ENCODE data around the gene JAKMIP1. TPM values are rescaled to one million over a fixed set of nuclear protein-coding genes. Genes with fewer than 3 reads are reported as not detected.

Gene JAKMIP1
- total and polyA plus RNA-seq, 2 of the 13 experiments (the other 11 are each of a cell fraction or from before 2014, with no cell fraction given), result not detected

DNA sequence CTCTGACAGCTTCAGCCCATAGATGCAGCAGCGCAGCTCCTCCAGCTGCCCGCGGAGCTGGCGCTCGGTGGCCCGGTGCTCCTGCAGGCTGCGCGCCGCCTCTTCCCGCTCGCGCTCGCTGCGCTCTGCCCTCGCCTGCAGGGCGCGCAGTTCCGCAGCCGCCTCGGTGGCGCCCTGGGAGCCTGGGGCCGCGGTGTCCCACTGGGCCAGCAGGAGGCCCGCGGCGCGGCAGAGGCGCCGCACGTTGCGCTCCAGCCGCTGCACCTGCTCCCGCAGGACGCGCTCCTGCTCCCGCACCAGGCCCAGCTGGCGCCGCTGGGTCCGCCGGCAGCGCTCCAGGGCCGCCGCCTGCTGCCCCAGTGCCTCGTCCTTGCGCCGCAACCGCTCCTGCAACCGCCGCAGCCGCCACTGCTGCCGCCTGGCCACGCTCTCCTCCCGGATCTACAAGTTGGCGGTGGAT lies 192.2 kb downstream of the JAKMIP1 start:
- Histone ChIP-seq H2AFZ (ENCODE audit: low read length) (no peak overlapping the region), H3K36me3 (replicated peaks in 1 of 2; ENCODE audit: control insufficient read depth in 1 of 2, insufficient read depth in 2 of 2, low read length in 2 of 2) (no peaks in the 10 kb centered on the region), H3K9me3 (ENCODE audit: low read length) (peaks cover 14% of the 10 kb centered on the region), H4K20me1 (ENCODE audit: insufficient read depth, low read length) (no peaks in the 10 kb centered on the region), H3K9ac (ENCODE audit: insufficient read depth, low read depth, low read length) (no peak overlapping the region), H3K4me2 (ENCODE audit: low read depth, low read length) (no peak overlapping the region), H3K79me2 (ENCODE audit: insufficient read depth, low read length) (no peaks in the 10 kb centered on the region), H3K4me1 (ENCODE audit: insufficient read depth, low read length) (no peaks in the 10 kb centered on the region), H3K27me3 (ENCODE audit: control insufficient read depth in 1 of 2, insufficient read depth in 2 of 2, low read length in 2 of 2) (peaks cover 0 to 10% of the 10 kb centered on the region in 2 experiments; a peak in 2 of 5 replicates), H3K4me3 (replicated peaks in 1 of 3; ENCODE audit: insufficient read depth in 1 of 3, low read depth in 2 of 3, low read length in 3 of 3) (no peak overlapping the region), H3K27ac (ENCODE audit: extremely low read length, insufficient read depth, low read length) (no peak overlapping the region)
- TF ChIP-seq, protein P1, sequence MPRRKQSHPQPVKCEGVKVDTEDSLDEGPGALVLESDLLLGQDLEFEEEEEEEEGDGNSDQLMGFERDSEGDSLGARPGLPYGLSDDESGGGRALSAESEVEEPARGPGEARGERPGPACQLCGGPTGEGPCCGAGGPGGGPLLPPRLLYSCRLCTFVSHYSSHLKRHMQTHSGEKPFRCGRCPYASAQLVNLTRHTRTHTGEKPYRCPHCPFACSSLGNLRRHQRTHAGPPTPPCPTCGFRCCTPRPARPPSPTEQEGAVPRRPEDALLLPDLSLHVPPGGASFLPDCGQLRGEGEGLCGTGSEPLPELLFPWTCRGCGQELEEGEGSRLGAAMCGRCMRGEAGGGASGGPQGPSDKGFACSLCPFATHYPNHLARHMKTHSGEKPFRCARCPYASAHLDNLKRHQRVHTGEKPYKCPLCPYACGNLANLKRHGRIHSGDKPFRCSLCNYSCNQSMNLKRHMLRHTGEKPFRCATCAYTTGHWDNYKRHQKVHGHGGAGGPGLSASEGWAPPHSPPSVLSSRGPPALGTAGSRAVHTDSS (CRISPR knock-in tag; conservative IDR thresholded peaks at IDR 0.05), result no peak
- no peak for TF ChIP-seq NKX3-1 (CRISPR knock-in tag; IDR thresholded peaks at IDR 0.05)
- TF ChIP-seq PAF1 (CRISPR knock-in tag; IDR thresholded peaks at IDR 0.05), result no peak
- TF ChIP-seq, protein P2, sequence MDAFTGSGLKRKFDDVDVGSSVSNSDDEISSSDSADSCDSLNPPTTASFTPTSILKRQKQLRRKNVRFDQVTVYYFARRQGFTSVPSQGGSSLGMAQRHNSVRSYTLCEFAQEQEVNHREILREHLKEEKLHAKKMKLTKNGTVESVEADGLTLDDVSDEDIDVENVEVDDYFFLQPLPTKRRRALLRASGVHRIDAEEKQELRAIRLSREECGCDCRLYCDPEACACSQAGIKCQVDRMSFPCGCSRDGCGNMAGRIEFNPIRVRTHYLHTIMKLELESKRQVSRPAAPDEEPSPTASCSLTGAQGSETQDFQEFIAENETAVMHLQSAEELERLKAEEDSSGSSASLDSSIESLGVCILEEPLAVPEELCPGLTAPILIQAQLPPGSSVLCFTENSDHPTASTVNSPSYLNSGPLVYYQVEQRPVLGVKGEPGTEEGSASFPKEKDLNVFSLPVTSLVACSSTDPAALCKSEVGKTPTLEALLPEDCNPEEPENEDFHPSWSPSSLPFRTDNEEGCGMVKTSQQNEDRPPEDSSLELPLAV (CRISPR knock-in tag; conservative IDR thresholded peaks at IDR 0.05; ENCODE audit: low read depth), result no peak
- no peak for TF ChIP-seq MEF2D (CRISPR knock-in tag; IDR thresholded peaks at IDR 0.05)
- TF ChIP-seq ZNF441 (CRISPR knock-in tag; IDR thresholded peaks at IDR 0.05; ENCODE audit: borderline replicate concordance), result no peak
- TF ChIP-seq AHR (CRISPR knock-in tag; IDR thresholded peaks at IDR 0.05), result no peak
- no peak for TF ChIP-seq SP1 (IDR thresholded peaks at IDR 0.05)
- no peak for TF ChIP-seq SP1 (CRISPR knock-in tag; IDR thresholded peaks at IDR 0.05)
- TF ChIP-seq ZNF30 (CRISPR knock-in tag; IDR thresholded peaks at IDR 0.05), result no peak
- TF ChIP-seq KLF15 (CRISPR knock-in tag; IDR thresholded peaks at IDR 0.05; ENCODE audit: borderline replicate concordance), result no peak
- no peak for TF ChIP-seq CEBPB (IDR thresholded peaks at IDR 0.05; ENCODE audit: borderline replicate concordance, low read depth, low read length)
- no peak for TF ChIP-seq ZNF605 (CRISPR knock-in tag; IDR thresholded peaks at IDR 0.05)
- TF ChIP-seq, protein P3, sequence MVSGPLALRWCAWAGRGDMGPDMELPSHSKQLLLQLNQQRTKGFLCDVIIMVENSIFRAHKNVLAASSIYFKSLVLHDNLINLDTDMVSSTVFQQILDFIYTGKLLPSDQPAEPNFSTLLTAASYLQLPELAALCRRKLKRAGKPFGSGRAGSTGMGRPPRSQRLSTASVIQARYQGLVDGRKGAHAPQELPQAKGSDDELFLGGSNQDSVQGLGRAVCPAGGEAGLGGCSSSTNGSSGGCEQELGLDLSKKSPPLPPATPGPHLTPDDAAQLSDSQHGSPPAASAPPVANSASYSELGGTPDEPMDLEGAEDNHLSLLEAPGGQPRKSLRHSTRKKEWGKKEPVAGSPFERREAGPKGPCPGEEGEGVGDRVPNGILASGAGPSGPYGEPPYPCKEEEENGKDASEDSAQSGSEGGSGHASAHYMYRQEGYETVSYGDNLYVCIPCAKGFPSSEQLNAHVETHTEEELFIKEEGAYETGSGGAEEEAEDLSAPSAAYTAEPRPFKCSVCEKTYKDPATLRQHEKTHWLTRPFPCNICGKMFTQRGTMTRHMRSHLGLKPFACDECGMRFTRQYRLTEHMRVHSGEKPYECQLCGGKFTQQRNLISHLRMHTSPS (CRISPR knock-in tag; IDR thresholded peaks at IDR 0.05; ENCODE audit: low read depth), result no peak
- no peak for TF ChIP-seq ZNF512 (CRISPR knock-in tag; IDR thresholded peaks at IDR 0.05)
- TF ChIP-seq RBM22 (optimal IDR thresholded peaks at IDR 0.05; ENCODE audit: low read length), result no peak
- TF ChIP-seq RFX5 (IDR thresholded peaks at IDR 0.05; ENCODE audit: low read depth, low read length), result no peak
- no peak for TF ChIP-seq ZNF44 (CRISPR knock-in tag; IDR thresholded peaks at IDR 0.05)
- ChIA-PET CTCF (ENCODE audit: low intra/inter-chr PET ratio, low total read pairs) (no interaction called here), POLR2A (no interaction called here)
- intact Hi-C loops (cut with micrococcal nuclease; ENCODE audit: unreplicated experiment) (no loop called here), in situ Hi-C loops (cut with HindIII; ENCODE audit: extremely low pct_ligation_motif_present, low pct_unique_long_range_greater_than_20kb) (no loop called here)
- 76% methylated on average over 13 of the region's 54 CpGs for WGBS (ENCODE audit: low lambda C conversion rate)
- DNase-seq (ENCODE audit: low spot score) (no peak), ATAC-seq (no peak), FAIRE-seq (no peak)
- no TSS peak for BruUV-seq (replicated peaks)
